ENCODE data around the gene LRRN2. TPM values are rescaled to one million over a fixed set of nuclear protein-coding genes. Genes with fewer than 3 reads are reported as not detected.

Gene LRRN2
- total and polyA plus RNA-seq, 9 of the 15 experiments (the other 6 are each of a cell fraction or from before 2014, with no cell fraction given) = 0.05 TPM; not detected in 8

DNA sequence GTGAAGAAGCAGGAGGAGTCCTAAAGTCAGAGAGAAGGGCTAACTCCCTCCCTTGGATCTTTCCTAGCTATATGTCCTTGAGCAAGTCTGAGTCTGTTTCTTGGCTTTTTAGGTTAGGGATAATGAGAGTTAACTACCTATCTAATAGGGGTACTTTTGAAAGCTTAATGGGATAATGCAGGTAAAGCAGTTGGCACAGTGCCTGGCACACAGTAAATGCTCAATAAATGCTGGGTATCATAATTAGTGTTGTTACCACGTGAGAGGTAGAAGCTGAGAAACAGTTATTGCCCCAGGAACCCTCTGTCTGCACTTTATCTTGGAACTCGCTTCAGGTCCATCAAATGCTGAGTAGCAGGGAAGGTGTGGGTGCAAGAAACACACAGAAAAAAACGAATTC lies 5.5 kb downstream of the LRRN2 start:
- TF ChIP-seq E2F5 (CRISPR knock-in tag; IDR thresholded peaks at IDR 0.05) = 0 out of 2 replicates have a peak, but pooled peaks have one; percentile 35
- peak; percentile 50 for TF ChIP-seq NFIC (IDR thresholded peaks at IDR 0.05)
- no peak for TF ChIP-seq TARDBP (IDR thresholded peaks at IDR 0.05)
- no peak for TF ChIP-seq CC2D1A (IDR thresholded peaks at IDR 0.05)
- FAIRE-seq (no peak), ATAC-seq (no peak), DNase-seq (ENCODE audit: extremely low read depth in 1 of 4, low spot score in 3 of 4) (no peak)
- Histone ChIP-seq H4K20me1 (replicated peaks; ENCODE audit: control insufficient read depth, insufficient read depth, low read length) (no peaks in the 10 kb centered on the region), H3K9me3 (replicated peaks; ENCODE audit: control insufficient read depth, insufficient read depth, low read depth, low read length) (no peaks in the 10 kb centered on the region), H3K36me3 (ENCODE audit: control insufficient read depth, insufficient read depth, low read length) (no peaks in the 10 kb centered on the region), H3K4me2 (ENCODE audit: insufficient read depth, low read length) (no peak overlapping the region), H3K27me3 (ENCODE audit: control insufficient read depth in 2 of 2, insufficient read depth in 2 of 2, low read length in 2 of 2) (0 out of 5 replicates have a peak, but pooled peaks cover 0 to 8% of the 10 kb centered on the region in 2 experiments), H3K79me2 (ENCODE audit: control insufficient read depth, insufficient read depth, low read length) (no peaks in the 10 kb centered on the region), H3K4me1 (replicated peaks in 1 of 2; ENCODE audit: control insufficient read depth in 2 of 2, insufficient read depth in 2 of 2, low read length in 2 of 2) (peaks cover 15 to 22% of the 10 kb centered on the region in 2 experiments; a peak in 4 of 5 replicates), H3K9me1 (ENCODE audit: control insufficient read depth, insufficient read depth, low read length) (no peaks in the 10 kb centered on the region), H3K4me3 (no peak overlapping the region), H3K9ac (ENCODE audit: insufficient read depth in 1 of 2, low read depth in 2 of 2, low read length in 2 of 2) (no peak overlapping the region), H3K27ac (ENCODE audit: extremely low read depth, low read depth, low read length) (no peak overlapping the region), H2AFZ (ENCODE audit: low read depth, low read length) (peak overlapping the region; percentile 40; the same call in 1 of the 2 replicates)
- in situ Hi-C loops (cut with MboI) = no loop called here
- BruUV-seq (replicated peaks) = no TSS peak
- ChIA-PET CTCF (ENCODE audit: low intra/inter-chr PET ratio) (no interaction called here), POLR2A (interaction anchor here (0.6 to 3.2 kb wide), 4 partner anchors 8 to 37 kb away, joined by 3 to 13 read pairs (median 4); no protein-coding TSS in a partner anchor)
- WGBS (ENCODE audit: insufficient coverage, low coverage, missing lambda C conversion rate) = 25% methylated on average over 3 of the region's 3 CpGs
- intact Hi-C loops (cut with micrococcal nuclease) = no loop called here

Data from K562 (cell line).